ENCODE results near the gene FMNL2.

The FMNL2 gene

GRCh38 chr2:152581360-152581759 lies 246.4 kb downstream of the FMNL2 start:
- DNase-seq (ENCODE audit: low read depth in 2 of 2), result no peak

- DNase-seq (ENCODE audit: low read depth in 2 of 2), result no peak
These were observed 247.1 kb downstream of the FMNL2 start for GRCh38 chr2:152582081-152582480.

GRCh38 chr2:152583512-152584229 lies 248.7 kb downstream of the FMNL2 start:
- no peak for DNase-seq (ENCODE audit: low read depth in 2 of 2)

GRCh38 chr2:152584301-152584700 lies 249.3 kb downstream of the FMNL2 start:
- no peak for DNase-seq (ENCODE audit: low read depth in 2 of 2)

- DNase-seq (ENCODE audit: low read depth in 2 of 2), result no peak
These were observed 251.0 kb downstream of the FMNL2 start for GRCh38 chr2:152585830-152586484.

GRCh38 chr2:152587187-152587947 lies 252.4 kb downstream of the FMNL2 start:
- DNase-seq (ENCODE audit: low read depth in 2 of 2), result no peak

GRCh38 chr2:152588998-152589397 lies 254.0 kb downstream of the FMNL2 start:
- DNase-seq (ENCODE audit: low read depth in 2 of 2), result no peak

GRCh38 chr2:152594022-152594766 lies 259.2 kb downstream of the FMNL2 start:
- no peak for DNase-seq (ENCODE audit: low read depth in 2 of 2)

GRCh38 chr2:152594792-152595191 lies 259.8 kb downstream of the FMNL2 start:
- DNase-seq (ENCODE audit: low read depth in 2 of 2), result no peak

- no peak for DNase-seq (ENCODE audit: low read depth in 2 of 2)
These were observed 264.2 kb downstream of the FMNL2 start for GRCh38 chr2:152598975-152599759.

- DNase-seq (ENCODE audit: low read depth in 2 of 2), result no peak
These were observed 265.2 kb downstream of the FMNL2 start for GRCh38 chr2:152600051-152600657.

- no peak for DNase-seq (ENCODE audit: low read depth in 2 of 2)
These were observed 265.7 kb downstream of the FMNL2 start for GRCh38 chr2:152600697-152601096.

- DNase-seq (ENCODE audit: low read depth in 2 of 2), result no peak
These were observed 267.8 kb downstream of the FMNL2 start for GRCh38 chr2:152602750-152603149.

- DNase-seq (ENCODE audit: low read depth in 2 of 2), result no peak
These were observed 268.2 kb downstream of the FMNL2 start for GRCh38 chr2:152603166-152603565.

- DNase-seq (ENCODE audit: low read depth in 2 of 2), result no peak
These were observed 271.1 kb downstream of the FMNL2 start for GRCh38 chr2:152606081-152606480.

GRCh38 chr2:152606941-152607340 lies 272.0 kb downstream of the FMNL2 start:
- DNase-seq (ENCODE audit: low read depth in 2 of 2), result no peak

GRCh38 chr2:152607793-152608300 lies 272.9 kb downstream of the FMNL2 start:
- DNase-seq (ENCODE audit: low read depth in 2 of 2), result no peak

GRCh38 chr2:152609154-152609553 lies 274.2 kb downstream of the FMNL2 start:
- DNase-seq (ENCODE audit: low read depth in 2 of 2), result no peak

GRCh38 chr2:152609699-152610098 lies 274.7 kb downstream of the FMNL2 start:
- DNase-seq (ENCODE audit: low read depth in 2 of 2), result no peak

- no peak for DNase-seq (ENCODE audit: low read depth in 2 of 2)
These were observed 276.7 kb downstream of the FMNL2 start for GRCh38 chr2:152611458-152612231.
